ENCODE results near the gene GPSM1.
A peak's percentile ranks its signal among the peaks of the same experiment; 100 is the strongest.

Gene GPSM1

DNA sequence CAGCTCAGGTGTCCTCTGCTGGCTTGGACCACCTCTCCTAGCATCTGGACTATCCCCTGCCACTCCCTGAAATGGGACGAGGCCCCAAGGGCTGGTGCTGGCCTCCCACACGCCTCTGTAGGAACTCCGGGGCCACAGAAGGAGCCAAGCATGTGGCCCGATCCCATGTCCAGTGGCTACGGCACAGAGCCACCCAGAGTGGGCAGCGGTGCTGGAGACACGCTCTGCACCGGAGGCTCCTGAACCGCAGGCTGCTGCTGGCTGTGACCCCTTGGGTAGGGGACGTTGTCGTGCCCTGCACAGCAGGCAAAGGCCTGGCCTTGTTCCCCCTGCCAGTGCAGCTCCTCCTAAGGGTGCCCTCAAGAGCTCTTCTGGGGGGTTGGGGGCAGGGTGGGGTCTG lies 52.6 kb downstream of the GPSM1 start:
- DNase-seq = no peak

DNA sequence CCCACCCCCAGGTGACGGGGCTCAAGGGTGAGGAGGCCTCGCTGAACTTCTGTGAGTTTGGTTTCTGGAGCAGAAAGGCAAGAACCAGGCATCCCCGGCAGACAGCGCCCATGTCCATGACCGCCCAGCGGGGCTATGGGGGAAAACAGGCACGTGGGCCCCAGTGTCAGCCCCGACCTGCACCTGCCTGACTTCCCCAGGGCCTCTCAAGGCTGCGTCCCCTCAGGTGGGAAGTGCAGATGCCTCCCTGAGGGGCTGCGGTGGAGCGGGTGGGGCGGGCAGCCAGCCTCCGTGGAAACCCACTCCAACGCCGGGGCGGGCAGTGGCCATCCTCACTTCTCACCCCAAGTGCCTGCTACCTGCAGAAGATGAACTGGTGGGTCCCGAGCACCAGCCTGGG lies 53.0 kb downstream of the GPSM1 start:
- no peak for DNase-seq

DNA sequence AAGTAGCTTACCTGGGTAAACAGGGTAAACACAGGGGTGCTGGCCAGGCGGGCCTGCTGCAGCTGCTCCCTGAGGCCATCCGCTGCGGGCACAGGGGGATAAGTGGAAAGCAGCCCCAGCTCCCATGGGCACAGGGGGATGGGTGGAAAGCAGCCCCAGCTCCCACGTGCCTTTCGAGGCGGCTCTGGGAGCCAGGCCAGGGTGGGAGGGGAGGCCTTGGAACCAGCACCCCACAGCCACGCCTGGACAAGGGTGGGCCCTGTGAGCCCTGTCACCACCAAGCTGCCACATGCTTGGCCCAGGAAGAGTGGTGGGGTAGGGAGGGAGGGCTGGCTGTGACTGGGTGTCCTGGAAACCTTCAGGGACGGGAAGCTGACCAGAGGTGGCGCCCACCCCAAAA lies 54.0 kb downstream of the GPSM1 start:
- no peak for DNase-seq

DNA sequence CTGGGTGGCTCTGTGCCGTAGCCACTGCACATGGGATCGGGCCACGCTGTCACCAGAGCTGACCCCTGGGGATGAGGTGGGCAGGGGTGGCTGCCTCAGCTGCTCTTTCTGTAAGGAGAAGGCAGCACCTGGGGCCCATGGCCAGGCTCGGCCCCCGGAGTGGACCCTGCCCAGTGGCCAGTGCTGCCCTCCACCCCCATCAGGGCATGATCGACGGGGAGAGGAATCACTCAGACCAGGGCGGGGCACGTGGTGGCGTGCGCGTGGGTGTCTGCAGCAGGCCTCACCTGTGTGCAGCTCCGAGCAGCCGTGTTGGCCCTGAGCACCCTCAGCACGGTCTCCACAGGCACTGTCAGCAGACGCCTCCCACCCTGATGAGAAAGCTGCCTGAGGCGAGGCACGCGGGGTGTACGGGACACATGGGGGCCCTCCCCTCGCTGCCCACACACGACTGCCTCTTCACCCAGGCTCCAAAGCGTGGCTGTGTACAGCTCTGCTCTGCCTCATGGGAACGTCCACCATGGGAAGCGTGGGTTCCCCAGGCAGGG lies 54.7 kb downstream of the GPSM1 start:
- DNase-seq = no peak

DNA sequence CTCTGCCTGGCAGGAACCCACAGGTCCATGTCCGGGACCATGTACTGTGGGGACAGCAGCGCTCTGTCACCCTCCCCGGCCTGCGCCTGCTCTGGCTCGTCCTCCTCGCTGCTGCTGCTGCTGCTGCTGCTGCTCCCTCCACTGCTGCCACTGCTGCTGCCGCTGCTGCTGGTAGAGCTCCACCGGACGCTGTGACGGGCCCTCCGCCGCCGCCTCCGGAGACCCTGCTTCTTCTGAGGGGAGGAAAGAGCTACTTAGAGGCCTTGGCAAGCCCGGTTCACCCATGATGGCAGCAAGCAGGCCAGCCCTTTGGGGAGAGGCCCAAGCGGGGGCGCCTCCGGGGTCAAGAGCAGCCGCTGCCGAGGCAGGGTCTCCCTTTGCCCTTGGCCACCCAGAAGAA lies 56.1 kb downstream of the GPSM1 start:
- DNase-seq = no peak

DNA sequence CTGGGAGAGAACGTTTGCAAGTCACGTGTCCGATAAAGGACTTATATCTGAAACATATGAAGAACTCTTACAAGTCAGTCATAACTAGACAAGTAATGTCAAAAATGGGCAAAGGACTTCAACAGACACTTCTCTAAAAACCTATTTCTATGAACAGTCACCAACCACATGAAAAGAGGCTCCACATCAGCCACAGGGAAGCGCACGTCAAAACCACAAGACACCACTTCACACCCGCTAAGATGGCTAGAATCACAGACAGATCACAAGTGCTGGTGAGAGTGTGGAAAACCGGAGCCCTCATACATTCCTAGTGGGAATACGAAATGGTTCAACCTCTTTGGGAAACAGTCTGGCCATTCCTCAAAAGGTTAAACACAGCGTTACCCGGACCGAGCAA lies 57.7 kb downstream of the GPSM1 start:
- peak; percentile 36 for DNase-seq

DNA sequence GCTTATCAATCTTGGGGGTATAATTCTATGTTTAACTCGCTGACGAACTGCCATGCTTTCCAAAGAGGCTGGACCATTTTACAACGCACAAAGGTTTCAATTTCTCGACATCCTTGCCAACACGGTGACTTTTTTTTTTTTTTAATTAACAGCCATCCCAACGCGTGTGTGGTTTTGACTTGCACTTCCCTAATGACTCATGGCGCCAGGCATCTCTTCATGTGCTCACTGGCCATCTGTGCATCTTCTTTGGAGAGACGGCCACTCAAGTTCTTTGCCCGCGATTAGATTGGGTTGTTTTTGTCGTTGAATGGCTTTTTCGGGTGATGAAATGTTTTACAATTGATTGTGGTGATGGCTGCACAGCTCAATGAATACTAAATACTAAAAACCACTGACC lies 58.7 kb downstream of the GPSM1 start:
- DNase-seq = no peak

DNA sequence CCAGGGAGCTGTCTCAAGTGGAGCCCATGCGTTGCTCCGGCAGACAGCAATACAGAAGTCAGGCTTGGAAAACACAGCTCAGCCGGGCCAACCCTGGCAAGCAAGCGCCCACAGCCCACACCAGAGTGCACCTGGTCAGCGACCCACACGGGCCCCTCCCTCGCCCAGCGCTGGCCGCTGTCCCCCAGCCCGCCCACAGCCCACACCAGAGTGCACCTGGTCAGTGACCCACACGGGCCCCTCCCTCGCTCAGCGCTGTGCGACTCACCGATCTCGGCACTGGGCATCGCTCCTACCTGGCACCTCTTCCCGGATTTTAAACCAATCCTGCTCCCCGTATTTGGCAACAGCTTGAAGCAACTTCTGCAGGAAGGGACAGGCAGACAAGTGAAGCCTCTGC lies 59.9 kb downstream of the GPSM1 start:
- DNase-seq = no peak

DNA sequence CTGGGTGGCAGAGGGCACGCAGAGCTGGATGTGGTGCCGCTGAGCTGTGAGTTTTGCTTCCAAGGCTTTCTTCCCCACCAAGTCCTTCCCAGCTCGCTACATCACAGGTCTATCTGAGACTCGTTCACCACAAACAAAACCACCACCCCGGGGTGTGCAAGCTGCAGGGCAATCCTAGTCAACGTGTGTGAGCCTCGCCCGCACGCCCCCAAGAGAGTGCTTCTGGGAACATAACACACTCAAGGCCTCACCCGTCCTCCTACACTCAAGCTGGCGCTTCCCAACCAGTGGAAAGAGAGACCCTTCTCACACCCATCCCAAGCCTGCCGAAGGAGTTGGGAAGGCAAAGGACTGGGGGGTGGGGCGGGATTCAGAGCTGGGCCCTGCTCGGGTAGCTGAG lies 62.1 kb downstream of the GPSM1 start:
- no peak for DNase-seq

DNA sequence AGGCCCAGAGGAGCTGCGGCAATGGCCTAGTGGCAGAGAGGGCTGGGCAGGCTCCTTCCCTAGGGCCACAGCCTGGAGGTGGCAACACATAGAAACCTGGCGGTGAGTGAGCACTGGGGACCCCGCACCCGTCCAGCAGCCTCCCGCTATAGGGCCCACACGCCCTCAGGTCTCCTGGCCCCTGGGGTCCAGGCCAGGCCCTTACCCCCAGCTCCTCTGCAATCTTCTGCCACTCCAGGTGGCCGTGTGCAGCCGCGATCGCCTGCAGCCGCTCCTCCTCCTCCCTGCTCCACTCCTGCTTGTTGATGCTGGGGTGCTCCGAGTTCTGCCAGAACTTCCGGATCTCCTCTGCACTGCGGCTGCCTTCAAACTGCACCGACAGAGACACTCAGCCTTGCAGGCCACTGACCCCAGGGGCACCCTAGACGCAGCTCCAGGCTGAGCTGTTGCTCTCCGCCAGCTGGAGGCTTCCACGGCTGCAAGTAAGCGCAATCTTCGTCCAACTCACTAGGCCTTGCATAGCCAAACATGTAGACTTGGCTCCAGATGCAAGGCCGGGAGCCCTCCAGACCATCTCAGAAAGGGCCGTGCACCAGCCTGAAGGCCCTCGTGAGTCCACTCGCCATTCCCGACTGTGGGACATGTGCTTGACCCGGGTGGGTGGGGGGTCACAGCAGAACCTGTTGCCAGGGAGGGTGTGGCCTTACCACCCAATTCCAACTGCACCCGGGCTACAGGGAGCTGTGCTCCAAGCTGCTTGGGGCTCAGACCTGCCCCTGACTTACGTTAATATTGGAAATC lies 64.6 kb downstream of the GPSM1 start:
- DNase-seq = no peak

DNA sequence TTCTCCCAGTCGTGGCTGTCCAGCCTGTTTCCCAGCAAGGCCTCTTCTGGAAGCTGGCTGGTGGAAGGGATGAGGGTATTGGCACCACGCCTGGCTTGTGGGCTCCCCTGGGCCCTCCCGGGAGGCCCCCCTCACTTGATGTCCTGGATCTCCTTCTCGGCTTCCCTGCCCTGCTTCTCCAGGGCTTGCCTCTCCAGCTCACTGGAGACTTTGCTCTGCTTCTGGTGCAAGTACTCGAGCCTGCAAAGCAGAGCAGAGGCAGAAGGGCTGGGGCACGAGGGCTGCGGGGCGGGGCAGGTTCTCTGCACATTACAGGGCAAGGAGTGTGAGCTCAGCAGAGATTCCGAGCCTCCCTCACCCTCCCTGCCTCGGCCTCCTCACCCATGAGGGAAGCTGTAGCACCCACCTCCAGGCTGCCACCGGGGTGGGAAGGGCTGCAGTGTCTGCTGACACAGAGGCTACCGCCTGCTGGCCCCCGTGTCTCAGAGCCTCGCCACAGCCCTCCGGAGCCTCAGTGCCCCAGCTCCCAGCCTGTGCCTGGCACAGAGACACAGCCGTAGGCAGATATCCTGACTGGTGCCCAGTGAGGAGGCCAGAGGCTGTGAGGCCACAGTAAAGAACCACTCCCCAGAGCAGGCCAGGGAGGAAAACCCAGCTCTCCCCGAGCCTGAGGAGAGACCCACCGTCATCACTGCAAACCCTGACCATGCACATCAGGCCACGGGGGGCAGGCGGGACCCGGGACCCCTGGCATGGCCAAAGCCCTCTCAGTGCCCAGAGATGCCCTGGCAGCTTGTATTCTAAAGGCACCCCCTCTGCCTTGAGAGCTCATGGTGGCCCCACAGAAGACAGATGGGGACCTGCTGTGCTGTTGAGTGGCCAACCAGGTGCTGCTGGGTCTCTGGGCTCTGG lies 65.5 kb downstream of the GPSM1 start:
- DNase-seq = no peak

DNA sequence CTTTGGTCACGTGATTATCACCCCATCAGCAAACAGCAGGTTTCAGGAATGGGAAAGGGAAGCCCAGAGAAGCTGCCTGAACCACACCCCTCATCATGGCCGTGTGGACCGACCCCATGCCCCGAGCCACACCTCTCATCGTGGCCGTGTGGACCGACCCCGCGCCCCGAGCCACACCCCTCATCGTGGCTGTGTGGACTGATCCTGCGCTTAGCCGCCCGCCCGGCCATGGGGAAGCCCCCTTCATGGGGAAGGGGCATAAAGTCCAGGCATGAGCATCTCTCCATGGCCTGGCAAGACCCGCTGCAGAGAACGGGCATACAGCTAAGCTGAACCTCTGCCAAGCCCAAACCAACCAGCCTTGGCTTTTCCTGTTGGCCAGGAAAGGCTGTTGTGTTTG lies 66.2 kb downstream of the GPSM1 start:
- DNase-seq = no peak

DNA sequence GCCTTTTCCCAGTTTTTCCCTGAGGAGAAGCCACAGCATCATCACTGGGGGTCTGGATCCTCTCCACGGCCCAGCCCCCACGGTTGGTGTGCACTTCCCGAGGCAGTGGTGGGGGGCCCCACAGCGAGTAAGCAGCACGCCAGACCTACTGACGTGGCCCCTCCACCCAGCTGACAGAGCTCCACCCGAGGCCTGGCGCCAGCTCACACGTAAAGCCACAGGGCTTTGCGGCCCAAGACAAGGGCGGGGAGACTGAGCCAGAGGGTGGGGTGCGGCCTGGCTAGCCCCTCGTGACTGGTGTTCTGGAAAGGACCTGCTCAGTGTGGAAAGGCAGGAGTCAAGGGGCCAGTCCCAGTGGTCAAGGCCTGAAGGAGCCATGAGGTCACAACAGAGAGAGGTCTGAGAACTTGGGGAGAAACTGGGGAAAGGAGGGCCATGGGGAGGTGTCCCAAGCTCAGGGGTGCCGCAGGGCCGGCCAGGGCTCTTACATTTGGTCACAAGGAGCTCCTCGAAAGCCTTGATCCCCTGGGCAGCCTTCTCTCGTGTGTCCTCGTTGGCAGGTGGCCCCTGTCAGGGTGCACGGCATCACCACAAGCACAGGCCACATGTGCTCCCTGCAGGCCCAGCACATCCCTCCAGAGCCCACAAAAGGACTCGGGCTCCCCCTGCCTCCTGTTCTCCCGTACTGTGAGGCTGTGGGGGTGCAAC lies 67.1 kb downstream of the GPSM1 start:
- DNase-seq = no peak

DNA sequence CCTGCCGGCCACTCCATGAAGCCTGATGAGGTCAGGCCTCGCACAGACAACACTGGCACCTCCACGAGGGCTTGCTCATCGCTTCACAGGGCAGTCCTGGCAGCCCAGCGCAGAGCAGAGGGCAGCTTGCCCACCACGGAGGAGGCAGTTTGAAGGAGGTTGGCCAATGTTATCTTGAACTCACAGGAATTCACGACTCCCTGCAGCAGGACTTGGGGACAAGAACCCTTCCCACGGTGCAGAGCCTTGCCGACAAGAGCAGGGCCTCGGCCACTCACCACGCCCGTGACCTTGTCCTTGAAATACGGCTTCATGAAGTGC lies 67.6 kb downstream of the GPSM1 start:
- DNase-seq = no peak

DNA sequence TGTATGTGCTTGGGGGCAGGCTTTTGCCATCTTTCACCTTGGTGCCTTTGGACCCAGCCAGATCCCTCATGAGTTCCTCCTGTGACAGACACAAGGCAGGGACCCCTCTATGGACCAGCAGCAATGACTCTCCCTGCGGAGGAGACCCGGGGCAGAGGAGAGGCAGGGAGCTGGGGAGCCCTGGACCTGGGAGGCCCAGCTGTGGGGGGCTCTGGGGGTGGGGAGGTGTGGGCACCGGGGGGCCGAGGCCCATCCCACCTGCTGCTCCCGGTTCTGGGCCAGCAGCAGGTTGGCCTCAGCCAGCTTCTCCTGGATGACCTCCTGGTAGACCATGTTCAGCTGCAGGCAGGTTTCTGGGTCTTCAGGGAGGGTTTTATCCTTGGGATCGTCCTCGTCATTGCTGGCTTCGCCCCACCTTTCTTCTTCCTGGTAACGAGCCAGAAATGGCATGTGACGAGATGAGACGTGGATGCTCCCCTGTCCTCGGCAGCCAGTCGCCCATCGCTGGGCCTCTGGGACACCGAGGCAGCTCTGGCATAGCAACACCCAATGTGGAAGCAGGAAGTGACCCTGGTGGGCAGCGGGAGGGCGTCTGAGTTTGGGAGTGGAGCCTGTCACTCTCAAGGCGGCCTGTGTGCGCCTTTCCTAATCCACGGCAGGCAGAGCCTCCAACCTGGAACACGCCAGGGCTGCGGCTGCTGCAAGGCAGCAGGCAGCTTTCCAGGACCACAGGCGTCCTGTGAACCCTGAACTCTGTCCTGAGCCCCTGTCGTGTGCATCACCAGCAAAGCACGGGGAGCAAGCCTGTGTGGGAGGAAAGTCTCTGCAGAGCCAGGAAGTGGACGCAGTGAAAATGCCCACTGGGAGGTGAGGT lies 68.2 kb downstream of the GPSM1 start:
- no peak for DNase-seq

DNA sequence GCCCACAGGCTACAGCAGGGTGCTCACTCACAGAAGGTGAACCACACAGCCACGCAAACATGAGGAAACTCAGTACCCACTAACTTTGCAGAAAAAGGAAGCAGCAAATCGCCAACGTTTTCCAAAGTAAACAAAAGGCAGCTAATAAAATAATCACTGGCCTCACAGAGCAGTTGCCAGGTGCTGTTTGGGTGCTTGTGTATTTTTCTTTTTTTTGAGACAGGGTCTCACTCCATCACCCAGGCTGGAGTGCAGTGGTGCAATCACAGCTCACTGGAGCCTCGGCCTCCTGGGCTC lies 68.8 kb downstream of the GPSM1 start:
- DNase-seq = no peak

DNA sequence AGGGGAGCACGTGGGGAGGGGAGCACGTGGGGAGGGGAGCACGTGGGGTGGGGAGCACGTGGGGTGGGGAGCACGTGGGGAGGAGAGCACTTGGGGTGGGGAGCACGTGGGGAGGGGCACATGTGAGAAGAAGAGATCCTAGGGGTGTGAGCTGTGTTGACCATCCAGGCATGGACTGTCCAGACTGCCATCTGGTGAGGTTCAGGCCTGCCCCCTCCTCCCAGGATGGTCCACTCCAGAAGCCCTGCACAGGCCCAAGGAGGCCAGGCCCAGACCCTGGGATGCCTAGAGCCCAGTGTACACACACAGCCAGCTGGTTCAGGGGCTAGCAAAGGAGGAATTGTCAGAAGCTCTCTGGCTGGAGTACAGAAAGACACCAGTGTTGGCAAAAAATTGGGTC lies 70.3 kb downstream of the GPSM1 start:
- DNase-seq = no peak

DNA sequence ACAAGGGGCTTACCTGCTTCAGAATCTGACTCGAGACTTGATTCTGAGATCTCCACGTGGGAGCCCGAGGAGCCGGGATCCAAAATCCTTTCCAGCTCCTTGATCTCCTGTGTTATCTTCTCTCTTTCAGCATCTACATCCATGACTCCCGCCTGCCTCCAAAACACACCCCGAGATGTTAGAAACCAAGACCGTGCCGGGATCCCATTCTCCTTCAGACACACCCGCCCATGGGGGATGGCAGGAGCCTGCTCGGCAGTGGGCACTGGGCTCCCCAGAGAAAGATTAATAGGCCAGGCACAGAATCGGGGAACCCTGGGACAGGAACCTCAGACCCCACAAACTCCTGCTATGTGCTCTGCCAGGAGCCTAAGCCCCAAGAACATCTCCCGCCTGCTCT lies 70.9 kb downstream of the GPSM1 start:
- no peak for DNase-seq

DNA sequence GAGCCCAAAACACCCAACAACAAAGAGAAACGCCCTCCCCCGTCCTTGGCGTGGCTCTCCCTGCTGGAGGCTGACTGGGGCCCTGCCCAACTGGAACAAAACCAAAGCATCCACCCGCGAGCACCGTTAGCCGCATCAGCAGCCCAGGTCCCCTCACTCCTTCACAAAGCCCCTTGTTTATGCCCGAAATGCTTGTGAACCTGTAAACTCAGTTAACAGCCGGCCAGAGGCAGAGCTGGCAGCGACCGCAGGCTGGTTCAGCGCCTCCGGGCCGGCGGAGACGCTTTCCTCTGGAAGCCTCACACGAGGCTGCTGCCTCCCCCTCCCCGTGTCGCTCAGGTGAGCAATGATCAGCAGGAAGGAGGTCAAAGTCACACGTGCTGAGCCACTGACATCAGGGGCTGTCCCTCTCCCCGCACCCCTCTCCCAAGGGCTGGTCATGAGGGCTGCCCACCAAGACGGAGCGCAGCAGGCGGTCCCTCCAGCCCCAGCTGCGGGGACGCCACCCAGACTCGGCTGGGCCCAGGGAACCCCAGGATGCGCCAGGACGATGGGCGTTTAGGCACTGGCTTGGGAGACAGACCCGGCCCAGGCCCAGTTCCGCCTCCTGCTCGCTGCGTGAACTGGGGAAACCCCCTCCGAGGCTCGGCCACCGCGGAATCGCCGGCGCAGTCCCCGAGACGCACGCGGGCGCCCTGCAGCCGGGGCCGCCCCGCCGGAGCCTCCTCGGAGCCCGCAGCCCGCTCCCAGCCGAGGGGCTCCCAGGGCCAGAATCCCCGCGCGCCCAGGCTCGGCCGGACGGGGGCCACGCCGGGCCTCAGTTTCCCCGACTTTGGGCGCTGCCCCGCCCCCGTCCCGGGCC lies 72.1 kb downstream of the GPSM1 start:
- DNase-seq = no peak

DNA sequence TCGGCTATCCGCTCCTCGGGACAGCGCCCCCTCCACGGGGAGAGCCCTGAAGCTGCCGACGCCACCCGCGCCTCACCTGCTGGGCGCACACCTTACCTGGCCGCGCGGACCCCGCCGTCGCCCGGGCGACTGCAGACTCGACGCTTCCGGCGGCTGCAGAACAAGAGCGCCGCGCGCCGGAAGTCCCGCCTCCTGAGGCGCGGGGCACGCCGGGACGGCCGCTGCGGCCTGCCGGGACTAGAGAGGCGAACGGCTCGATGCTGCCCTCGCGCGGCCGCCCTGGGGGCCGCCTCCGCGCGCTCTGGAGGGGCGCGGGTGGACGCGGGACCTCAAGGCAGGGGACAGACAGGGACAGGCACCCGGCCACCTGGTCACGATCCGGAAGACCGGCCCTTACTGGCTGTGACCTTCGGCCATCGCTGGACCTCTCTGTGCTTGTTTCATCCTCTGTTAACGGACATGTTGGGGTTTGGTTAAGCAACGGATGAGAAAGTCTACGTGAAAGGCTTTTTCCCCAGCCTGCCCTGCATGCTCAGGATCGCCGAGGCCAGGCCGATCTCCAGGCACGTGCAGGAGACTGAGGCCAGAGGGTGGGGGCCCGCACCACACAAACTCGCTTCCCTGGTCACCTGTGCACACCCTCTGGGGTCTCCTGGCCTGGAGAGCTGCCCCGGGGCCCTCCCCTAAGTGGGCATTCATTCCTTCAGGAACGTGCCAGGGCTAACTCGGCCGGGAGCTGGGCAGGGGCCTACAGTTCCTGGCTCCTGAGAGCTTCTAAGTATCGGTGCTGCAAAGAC lies 72.9 kb downstream of the GPSM1 start, which contains the start of gene SNAPC4:
Gene SNAPC4, minus strand, starts transcription at position 133 of the 797 bp plus-strand sequence. CDS start 1,742 bp downstream, outside the sequence.
- DNase-seq = peak; percentile 89

All from CD4-positive, alpha-beta T cell treated with Interleukin-15 for 1 hour (primary cell).